Femur (tissue), 1 donor: ENCODE results near the gene ELOVL6.
A peak's percentile ranks its signal among the peaks of the same experiment; 100 is the strongest.
"Not testable (repeated sequence)": the region's sequence is repeated elsewhere in the genome, so short reads cannot be mapped to it uniquely, and the experiment has no call there.

Experiments
- DNase-seq: peaks from one replicate; pipeline ENCODE4 v3.0.0-alpha.2; 2017

Gene ELOVL6

DNA sequence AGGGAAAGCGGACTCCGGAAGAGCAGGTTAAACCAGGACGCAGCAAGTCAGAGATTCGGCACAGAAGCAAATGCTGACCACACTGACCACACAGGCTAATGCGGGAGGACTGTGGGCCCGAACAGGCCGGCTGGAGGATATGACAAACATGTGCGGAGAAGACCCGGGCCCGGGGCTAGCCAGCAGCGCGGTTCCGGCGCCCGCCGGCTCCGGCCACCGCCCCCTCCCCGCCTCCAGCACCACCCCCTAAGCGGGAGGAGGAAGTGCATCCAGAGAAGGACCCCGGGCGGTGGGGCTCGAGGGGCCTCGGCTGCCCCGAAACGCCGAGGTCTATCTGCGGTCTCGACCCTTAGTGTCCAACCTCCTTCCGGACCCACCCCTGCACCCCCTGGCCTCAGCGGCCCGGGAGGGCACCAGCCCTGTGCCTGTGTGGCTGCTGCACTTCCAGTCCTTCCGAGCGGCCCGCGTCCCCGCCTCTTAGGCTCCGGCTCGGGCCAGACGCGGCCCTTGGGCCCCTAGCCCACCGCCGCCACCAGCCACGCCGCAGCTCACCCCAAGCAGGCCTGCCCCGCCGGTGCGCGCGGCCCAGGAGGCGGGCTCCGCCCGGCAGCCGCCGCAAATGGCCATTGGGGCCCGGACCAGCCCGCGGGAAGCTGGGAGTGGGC lies 2.1 kb downstream of the ELOVL6 start:
- DNase-seq: peak; percentile 85

DNA sequence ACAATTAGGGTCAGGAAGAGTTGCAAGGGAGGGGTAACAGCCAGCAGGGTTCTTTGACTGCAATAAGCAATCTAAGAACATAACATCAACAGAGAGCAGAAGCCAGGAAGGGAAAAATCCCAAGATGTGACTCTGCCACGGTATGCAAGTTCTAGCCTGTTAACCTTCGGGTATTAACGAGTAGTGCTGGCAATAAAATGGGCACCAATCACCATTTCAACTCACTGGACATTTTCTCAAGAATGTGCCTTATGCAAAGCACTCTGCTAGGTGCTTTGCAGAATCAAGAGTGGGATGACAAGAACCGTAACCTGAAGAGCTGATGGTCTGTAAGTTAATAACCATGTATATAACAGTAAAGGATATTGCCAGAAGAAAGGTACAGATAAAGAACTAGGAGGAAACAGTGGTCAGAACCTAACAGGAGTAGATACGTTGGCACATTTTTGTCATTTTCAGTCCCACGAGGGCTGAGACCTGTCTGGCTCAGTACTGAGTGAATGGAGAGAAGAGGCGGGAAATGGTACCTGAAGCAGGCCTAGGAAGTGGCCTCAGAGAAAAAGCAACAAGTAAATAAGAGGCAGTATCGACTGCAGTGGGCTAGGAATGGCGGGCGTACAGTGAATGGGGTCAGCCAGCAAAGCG lies 2.7 kb downstream of the ELOVL6 start:
- DNase-seq: no peak

DNA sequence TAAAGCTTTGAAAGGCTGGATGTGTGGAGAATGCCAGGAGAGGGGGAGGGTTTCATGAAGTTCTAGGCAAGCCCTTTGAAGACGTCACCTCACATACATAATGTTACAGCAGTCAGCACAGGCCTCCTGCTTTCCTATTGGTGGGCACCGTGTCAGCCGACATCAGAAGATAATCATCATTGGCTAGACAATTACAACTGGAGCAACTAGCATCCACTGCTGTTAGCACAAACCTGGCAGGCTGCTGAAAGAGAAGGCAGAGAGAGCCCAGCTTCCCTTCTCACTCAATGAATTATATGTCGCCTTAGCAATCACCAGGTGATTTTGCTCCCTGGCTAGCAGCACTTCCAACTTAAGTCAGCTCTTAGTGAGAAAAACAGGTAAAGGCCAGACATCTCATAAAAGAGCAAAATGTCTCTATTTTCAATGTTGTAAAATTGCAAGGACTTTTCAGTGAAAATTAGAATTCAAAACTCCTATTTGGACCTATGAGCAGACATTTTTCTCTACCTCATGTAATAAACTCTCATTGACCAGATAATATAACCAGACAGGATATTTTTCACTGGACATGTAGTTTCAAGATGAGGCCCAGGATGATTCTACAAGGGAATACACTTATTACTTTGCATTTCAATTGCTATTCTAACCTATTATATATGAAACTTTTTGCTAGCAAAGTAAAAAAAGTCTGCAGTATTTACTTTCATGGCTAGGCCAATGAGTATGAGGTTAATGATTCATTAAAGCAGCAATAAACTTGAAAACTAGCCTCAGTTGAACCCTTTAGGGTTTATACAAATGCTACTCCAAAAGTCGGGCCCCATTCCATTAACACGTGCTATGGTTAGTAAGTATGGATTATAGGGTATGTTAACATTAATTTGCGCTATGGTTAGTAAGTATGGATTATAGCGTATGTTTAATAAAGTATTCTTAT lies 4.3 kb downstream of the ELOVL6 start:
- peak; percentile 94 for DNase-seq

- DNase-seq: not testable (repeated sequence)
Measured at GRCh38 chr4:110193287-110193686, 5.1 kb downstream of the ELOVL6 start.

DNA sequence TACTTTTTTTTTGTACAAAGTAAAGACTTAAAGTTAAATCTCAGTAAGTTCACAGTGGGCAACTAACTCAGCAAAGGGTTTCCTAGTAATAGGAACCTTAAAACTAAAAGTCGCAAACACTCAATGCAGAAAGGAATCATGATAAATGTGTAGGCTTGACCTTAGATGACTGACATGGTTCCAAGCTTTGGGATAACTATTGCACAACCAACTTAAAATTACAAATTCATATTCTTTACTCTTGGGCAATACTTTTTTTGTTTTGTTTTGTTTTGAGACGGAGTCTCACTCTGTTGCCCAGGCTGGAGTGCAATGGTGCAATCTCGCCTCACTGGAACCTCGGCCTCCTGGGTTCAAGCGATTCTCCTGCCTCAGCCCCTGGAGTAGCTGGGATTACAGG lies 8.2 kb downstream of the ELOVL6 start:
- DNase-seq: no peak

DNA sequence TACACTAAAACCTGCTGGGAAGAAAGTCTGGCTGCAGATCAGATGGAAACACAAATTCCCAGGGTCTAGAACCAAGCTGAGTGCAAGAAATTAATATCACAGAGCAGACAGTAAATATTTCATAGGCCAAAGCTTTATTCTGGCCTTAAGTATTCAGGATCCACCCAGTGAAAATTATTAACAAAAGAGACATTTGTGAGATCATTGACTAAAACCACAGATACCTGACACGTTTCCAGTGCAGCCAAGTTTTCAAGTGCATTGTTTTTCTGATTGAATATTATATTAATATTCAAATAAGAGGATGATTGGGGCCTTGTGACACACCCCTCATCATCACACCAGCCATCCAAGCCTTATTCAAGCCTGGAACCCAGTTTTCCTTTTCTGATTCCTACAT lies 10.3 kb downstream of the ELOVL6 start:
- DNase-seq: no peak

DNA sequence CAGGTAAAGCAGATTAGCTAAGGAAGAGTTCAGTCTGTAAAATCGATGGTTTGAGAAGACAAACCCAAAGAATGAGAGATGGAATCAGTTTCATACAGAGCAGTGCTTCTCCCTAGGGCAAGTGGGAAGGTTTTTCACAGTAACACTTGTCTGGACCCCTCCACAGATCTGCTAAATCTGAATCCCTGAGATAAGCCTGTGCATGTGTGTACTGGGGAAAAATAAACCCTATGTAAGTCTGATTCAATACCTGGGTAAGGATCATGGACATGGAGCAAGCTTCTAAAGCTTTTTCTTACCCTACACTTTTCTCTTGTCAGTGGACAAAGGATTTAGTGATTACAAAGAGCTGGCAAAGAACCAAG lies 13.6 kb downstream of the ELOVL6 start:
- DNase-seq: no peak

DNA sequence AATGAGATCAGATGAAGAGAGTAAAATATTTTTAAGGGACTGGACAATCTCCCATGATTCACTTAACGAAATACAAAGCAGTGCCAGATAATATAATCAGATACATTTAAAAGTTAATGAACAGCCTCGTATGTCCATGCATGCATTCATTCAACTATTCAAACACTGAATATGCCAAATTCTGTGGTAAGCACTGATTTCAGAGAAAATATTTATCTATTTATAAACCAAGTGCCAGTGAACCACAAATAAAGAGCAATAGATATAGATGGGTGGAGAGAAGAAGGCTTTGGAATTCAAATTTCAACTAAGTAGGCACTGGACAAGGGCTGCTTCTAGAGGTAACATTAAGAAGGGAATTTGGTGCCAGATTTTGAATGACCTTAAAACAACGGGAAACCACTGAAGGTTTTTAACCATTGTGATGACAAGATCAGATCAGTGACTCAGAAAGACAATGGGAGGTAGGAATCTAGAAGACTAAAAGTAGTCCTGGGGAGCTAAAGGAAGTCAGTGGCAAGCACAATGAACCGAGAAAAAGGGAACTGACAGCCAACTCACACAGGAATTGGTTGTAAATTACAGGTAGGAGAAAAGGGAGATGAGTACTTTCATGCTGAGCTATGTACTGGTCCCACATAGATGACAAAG lies 14.2 kb downstream of the ELOVL6 start:
- no peak for DNase-seq

DNA sequence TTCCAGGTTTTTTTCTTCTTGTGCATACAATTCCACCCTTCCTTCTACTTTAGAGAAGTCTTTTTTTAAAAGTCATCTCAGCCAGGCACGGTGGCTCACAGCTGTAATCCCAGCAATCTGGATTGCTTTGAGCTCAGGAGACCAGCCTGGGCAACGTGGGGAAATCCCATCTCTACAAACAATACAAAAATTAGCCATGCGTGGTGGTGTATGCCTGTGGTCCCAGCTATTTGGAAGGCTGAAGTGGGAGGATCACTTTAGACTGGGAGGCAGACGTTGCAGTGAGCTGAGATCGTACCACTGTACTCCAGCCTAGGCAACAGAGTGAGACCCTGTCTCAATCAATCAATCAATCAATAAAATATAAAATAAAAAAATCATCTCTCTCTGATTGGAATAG lies 14.8 kb downstream of the ELOVL6 start:
- DNase-seq: no peak

DNA sequence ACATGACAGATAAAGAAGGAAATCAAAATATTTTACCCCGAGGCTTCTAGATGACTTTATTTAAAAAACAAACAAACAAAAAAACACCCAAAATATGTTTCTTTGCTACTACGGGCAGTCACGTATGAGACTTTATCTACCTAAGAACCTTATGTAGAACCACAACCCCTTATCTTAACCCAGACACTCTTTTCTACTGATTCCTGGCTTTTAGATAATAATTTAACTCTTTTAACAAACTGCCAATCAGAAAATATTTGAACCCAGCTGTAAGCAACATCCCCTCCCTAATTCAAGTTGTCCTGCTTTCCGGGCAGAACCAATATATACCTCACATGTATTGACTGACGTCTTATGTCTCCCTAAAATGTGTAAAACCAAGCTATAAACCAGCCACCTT lies 15.4 kb downstream of the ELOVL6 start:
- no peak for DNase-seq

GRCh38 chr4:110181890-110182289 lies 16.5 kb downstream of the ELOVL6 start:
- no peak for DNase-seq

DNA sequence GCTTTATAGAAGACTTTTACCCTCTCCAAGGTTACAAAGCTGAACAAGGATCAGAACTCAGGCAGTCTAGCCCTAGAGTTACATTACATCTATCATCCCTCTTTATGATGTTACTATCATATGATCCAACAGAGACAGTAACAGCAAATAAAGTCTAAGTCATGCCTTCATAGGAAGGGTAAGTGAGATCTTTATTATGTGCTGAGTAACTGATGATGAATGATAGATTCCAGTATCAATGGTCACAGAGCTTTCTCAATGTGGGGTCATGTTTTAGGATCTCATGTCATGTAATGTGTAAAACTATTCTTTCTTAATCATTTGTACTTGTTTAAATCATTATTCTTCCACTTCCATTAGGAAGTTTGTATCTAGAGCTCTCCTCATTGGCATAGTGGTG lies 22.8 kb downstream of the ELOVL6 start:
- DNase-seq: no peak

DNA sequence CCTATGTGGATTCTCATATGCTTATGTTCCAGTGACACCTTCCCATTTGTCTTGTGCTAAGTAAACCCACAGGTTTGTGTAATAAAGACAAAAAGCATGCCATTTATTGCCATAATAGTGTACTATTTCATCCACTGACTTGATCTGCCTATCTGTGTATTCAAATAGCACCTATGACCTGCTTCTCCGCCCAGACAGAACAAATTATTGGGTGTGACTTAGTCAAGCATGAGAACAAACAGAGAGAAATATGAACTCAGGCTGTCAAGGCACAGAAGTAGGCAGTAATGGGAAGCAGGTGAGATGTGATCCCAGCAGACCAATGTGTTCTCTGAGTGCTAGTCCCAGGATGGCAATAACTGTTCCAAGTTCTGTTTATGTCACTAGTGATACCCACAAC lies 25.4 kb downstream of the ELOVL6 start:
- DNase-seq: no peak

GRCh38 chr4:110171971-110172370 lies 26.4 kb downstream of the ELOVL6 start:
- no peak for DNase-seq

DNA sequence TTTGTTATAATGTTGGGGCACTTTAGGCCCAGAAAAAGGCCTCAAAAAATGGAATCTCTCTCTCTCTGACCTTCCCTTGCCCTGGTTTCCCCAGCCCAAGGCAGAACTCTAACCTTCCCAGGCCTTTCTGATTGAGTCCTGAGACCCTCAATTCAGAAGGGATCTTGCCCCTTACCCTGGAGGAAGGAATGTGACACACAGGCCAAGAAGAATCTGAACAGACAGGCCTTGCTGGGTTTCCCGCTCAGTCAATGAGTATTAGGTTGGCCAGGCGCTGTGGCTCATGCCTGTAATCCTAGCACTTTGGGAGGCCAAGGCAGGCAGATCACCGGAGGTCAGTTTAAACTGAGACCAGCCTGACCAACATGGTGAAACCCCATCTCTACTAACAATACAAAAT lies 27.6 kb downstream of the ELOVL6 start:
- no peak for DNase-seq

GRCh38 chr4:110165382-110166286 lies 32.8 kb downstream of the ELOVL6 start:
- DNase-seq: no peak

DNA sequence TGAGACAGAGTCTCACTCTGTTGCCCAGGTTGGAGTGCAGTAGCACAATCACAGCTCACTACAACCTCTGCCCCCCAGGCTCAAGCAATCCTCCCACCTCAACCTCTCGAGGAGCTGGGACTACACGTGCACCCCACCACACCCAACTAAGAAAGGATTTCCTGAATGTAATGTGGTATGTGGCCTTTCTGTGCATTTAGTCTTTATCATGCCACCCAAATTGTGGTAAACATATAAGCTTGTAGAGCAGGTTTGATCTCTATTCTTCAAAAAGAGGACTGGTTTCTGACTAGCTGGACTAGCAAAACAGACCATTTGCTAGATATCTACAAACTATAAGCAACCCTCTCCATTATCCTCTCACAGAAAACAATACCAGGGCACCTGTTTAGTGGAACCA lies 33.6 kb downstream of the ELOVL6 start:
- DNase-seq: no peak

- no peak for DNase-seq
Measured at GRCh38 chr4:110164251-110164650, 34.2 kb downstream of the ELOVL6 start.

DNA sequence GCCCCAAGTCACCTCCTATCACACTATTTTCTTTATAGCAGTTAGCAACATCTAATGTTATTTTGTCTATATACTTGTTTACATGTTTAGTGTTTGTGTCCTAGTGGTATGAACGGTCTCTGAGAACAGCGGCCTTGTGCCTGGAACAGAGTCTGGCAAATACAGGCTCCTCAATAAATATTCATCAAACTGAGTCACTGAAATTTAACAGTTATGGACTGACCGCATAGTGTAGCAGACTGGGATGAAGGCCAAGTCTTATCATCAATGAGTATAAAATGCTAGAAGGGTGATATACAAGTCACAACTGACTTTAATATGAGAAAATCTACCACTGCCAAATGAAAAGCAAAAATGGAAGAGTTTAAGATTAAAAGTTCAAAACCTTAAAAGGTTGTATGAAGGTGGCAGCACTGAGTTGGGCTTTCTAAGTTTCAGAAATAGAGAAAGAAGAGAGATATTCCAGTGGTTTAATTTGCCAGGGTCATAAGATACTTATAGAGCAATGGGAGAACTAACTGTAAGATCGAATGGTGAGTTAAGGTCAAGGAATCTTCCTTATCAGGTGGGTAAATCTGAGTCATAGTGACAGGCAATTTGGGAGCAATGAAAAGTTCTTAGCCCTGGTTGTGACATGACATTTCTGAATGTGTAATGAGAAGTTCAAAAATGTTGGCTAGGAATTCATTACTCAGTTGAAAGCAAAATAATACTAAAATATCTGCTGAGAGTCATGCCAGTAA lies 34.9 kb downstream of the ELOVL6 start:
- no peak for DNase-seq

DNA sequence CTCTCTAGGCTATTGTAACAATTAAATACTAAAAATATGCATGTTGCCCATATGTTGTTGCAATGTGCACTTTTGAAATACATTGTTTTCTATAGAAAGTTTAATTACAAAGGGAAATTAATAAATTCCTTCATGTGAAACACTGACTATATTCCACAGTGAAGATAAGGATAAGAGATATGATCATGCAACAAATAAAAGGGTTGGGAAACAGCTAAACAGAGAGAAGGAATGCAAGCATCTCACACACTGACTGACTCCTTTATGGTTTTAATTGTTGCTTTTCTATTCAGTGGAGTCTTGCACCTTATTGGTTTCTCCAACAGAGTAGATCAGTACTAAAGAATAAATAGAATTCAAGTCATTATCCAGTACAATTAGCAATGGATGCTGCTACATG lies 37.8 kb downstream of the ELOVL6 start:
- no peak for DNase-seq

- no peak for DNase-seq
Measured at GRCh38 chr4:110159541-110159940, 38.9 kb downstream of the ELOVL6 start.

DNA sequence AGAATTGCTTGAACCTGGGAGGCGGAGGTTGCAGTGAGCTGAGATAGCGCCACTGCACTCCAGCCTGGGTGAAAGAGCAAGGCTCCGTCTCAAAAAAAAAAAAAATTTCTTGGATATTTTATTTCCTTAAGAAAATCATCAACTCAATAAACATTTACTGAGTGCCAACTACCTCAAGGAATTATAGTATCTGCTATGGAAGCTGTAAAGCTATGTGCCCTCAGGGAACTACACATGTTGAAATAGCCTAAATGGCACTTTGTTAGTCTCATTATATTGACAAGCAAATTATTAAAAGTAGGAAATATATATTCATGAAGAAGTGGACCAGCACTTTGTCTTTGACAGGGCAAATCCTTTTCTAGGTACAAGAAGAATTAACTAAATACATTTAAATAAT lies 40.8 kb downstream of the ELOVL6 start:
- DNase-seq: no peak
